HCEC 1CT (cell line): ENCODE data around the gene PSME2.
A peak's percentile ranks its signal among the peaks of the same experiment; 100 is the strongest.

Experiments used
- DNase-seq: peaks from one replicate; pipeline ENCODE4 v3.0.0-alpha.2; 2017

The PSME2 gene

DNA sequence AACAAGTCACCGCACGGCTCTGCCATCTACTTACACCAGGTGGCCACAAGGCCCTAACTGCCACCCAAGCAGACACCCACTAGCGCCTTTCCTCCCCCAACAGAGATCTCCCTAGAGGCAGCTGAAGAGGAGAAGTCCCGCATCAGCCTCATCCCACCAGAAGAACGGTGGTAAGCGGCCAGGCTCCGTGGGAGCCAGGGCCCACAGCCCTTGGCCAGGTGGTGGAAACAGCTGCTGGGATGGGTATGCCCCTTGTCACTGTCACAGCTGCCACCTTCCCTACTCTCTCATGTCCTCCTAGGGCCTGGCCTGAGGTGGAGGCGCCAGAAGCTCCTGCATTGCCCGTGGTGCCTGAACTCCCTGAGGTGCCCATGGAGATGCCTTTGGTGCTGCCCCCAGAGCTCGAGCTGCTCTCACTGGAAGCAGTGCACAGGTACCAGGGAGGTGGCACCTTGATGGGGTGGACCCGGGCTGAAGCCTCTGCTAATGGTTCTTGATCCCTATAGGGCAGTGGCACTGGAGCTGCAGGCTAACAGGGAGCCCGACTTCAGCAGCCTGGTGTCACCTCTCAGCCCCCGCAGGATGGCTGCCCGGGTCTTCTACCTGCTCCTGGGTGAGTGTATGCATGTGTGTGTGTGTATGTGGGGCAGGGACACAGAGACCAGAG lies 33.0 kb upstream of the PSME2 start:
- no peak for DNase-seq

- DNase-seq = no peak
These were observed 32.2 kb upstream of the PSME2 start for GRCh38 chr14:24178399-24179178.

- no peak for DNase-seq
These were observed 31.5 kb upstream of the PSME2 start for GRCh38 chr14:24177891-24178290.

DNA sequence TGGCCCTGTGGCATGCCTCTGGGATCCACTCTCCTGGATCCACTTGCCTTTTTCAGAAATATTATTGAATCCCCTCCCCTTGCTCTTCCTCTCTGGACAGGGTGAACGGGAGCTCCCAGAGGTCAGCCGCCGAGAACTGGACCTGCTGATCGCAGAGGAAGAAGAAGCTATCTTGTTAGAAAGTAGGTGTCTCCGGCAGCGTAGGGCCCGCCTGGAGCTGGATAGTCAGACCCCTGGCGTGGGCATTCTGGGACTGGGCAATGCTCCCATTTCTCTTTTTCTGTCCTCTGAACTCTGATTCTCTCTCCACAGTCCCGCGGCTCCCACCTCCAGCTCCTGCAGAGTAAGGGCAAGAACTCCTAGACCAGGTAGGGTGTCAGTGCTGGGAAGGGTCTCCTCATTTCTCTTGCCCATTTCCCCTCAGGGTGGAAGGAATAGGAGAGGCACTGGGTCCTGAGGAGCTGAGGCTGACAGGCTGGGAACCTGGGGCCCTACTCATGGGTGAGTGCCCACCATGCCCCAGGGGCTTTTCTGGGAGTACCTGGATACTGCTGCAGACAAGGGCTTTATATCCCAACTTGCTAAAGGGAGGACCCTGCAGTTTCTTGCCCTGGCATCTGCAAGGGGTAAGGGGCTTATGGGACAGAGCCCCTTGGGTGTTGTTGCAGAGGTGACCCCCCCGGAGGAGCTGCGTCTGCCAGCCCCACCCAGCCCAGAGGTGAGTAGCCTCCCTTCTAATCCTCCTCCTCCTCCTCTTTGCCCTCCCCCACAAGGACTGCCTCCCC lies 30.8 kb upstream of the PSME2 start:
- no peak for DNase-seq

- DNase-seq = no peak
These were observed 30.2 kb upstream of the PSME2 start for GRCh38 chr14:24176599-24176998.

- DNase-seq = no peak
These were observed 26.5 kb upstream of the PSME2 start for GRCh38 chr14:24172871-24173281.

DNA sequence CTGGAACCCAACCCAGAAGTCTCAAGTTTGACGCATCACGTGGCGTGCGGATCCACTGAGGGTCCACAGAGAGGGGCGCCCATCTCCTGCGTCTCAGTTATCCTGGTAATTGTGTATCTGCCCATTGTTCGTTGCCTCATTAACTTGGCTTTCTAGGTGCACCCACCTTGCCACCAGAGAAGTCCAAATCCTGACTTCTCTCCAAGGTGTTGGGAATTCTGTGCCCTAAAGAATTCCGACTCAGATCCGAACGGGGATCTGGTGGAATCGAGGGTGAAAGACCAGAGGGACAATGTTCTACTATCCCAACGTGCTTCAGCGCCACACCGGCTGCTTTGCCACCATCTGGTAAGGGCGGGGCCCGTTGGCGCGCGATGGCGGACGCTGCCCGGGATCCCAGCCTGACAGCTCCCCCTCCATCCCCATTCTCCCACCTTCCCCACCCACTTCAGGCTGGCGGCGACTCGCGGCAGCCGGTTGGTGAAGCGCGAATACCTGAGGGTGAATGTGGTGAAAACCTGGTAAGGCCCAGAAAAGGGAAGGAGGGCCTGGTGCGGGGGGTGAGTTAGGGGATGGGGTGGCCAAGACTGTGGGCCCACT lies 26.0 kb upstream of the PSME2 start:
- no peak for DNase-seq

DNA sequence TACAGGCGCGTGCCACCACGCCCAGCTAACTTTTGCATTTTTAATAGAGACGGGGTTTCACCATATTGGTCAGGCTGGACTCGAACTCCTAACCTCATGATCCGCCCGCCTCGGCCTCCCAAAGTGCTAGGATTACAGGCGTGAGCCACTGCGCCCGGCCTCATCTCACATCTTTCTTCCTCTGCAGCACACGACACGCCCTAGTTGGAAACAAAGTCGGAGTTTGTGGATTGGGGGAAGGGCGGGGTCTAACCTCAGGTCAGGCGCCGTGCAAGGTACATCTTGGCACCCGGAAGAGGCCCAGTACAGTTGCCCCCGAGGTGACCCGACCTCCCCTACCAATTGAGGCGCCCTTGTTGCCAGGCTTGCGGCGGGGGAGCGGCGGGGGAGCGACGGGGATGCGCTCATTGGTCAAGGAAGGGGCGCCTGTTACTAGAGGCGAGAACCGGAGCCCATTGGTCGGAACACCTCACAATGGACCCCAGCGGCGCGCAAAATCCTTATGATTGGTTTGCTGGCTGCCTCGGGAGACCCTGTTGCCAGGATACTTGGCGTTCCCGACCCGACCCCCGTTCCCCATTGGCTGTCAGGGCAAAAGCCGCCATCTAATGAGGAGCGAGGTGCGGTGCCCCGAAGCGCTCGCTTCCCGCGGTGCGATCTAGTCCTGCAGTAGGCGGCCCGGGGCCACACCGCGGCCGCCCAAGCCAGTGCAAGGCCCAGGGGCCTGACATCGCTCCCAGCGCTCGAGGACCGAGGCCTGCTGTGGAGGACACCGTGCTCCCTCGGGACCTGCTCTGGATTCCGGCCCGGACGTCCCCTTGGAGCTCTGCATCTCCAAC lies 25.2 kb upstream of the PSME2 start, which contains the start of gene REC8:
Gene REC8, plus strand, starts transcription at position 659 of the 839 bp plus-strand sequence. CDS start 473 bp downstream, outside the sequence.
- DNase-seq = no peak

- DNase-seq = no peak
These were observed 21.2 kb upstream of the PSME2 start for GRCh38 chr14:24167469-24168114.

DNA sequence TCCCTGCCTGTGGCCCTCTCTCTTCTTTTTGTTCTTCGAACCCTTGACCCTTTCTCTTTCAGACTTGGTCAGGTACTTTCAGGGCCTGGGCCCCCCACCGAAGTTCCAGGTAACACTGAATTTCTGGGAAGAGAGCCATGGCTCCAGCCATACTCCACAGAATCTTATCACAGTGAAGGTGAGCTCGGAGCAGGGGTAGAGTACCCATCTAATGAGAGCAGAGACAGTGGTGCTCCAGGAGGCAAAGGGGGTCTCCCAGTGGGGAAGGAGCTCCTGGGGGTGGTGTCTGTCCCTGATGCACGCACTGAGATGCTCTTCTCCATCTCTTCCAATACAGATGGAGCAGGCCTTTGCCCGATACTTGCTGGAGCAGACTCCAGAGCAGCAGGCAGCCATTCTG lies 19.4 kb upstream of the PSME2 start:
- no peak for DNase-seq

- no peak for DNase-seq
These were observed 18.1 kb upstream of the PSME2 start for GRCh38 chr14:24164518-24164991.

DNA sequence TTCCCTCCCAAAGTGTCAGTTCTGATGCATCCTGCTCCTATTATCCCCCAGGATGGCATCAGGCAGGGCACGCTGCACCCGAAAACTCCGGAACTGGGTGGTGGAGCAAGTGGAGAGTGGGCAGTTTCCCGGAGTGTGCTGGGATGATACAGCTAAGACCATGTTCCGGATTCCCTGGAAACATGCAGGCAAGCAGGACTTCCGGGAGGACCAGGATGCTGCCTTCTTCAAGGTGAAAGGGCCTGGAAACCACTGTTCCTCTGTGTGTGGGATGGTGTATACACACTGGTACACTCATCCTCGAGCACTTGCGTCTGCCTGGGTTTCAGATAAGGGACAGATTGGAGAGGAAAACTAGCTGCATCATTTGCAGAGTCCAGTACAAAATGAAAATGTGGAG lies 15.7 kb upstream of the PSME2 start:
- DNase-seq = no peak

- peak; percentile 86 for DNase-seq
These were observed 14.7 kb upstream of the PSME2 start, which contains the start of gene IRF9 for GRCh38 chr14:24160850-24161804. IRF9 (plus strand) TSS chr14:24161265; CDS start chr14:24162145, 880 bp downstream.

DNA sequence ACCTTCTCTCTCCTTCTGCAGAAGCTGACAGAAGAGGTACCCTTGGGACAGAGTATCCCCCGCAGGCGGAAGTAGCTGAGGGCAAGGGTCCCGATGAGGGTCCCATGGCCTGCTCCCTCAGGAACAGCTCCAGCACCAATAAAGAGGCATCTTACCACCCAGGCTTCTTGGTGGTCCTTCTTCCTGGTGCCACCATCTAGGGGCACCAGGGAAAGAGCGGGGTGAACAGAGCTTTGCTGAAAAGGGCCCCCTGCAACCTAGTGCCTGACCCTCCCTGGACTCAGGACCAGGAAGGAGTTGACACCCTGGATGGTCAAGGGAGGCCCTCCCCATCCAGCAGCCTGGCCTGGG lies 14.1 kb upstream of the PSME2 start:
- DNase-seq = no peak

DNA sequence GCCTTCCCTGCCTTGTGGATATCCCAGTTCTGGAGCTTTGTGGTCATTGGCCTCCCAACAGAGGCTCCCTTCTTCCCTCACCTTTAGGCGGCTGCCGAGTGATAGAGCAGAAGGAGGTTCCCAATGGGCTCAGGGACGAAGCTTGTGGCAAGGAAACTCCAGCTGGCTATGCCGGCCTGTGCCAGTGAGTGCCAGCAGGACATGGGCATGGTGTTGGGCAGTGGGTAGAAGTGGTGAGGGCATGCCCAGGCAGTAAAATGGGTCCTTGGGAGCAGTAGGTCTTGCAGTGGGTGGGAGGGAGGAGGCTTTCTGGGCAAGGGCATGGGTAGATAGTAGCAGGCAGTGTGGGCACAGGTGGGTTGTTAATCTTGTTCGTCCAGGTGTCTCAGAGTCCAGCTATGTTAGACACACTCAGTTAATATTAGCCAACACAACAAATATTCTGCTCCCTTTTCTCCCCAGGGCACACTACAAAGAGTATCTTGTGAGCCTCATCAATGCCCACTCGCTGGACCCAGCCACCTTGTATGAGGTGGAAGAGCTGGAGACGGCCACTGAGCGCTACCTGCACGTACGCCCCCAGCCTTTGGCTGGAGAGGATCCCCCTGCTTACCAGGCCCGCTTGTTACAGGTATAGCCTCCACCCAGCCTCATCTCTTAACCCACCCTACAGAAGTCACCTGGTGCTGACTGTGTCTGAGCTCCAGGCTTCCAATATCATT lies 13.5 kb upstream of the PSME2 start:
- DNase-seq = no peak

DNA sequence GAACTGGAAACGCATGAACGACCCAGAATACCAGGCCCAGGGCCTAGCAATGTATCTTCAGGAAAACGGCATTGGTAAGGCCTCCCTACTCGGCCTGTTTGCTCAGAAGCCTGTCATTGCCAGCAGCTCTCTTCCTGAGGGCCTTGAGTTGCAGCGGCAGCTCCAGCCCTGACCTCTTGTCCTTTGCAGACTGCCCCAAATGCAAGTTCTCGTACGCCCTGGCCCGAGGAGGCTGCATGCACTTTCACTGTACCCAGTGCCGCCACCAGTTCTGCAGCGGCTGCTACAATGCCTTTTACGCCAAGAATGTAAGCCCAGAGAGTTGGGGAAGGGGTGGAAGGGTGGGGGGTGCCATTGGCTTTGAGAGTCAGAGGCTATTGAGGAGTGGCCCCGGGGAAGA lies 10.9 kb upstream of the PSME2 start:
- DNase-seq = no peak

DNA sequence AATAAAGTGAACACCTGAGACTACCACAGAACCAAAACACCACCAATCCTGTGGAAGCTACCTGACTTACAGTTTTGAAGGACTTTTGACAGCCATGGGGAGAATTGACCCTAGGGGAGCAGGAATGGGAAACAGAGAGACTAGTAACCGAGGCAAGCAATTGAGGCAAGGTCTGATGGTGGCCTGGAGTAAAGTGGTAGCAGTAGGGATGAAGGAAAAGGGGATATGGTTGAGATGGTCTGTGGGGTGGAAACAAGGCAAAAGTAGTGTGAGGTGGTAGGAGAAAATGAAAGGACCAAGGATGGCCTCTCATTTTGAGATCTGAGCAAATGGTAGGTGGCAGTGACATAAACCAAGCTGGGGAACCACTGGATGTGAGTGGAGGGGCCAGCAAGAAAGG lies 10.4 kb upstream of the PSME2 start:
- no peak for DNase-seq

GRCh38 chr14:24155100-24155499 lies 8.7 kb upstream of the PSME2 start:
- no peak for DNase-seq

DNA sequence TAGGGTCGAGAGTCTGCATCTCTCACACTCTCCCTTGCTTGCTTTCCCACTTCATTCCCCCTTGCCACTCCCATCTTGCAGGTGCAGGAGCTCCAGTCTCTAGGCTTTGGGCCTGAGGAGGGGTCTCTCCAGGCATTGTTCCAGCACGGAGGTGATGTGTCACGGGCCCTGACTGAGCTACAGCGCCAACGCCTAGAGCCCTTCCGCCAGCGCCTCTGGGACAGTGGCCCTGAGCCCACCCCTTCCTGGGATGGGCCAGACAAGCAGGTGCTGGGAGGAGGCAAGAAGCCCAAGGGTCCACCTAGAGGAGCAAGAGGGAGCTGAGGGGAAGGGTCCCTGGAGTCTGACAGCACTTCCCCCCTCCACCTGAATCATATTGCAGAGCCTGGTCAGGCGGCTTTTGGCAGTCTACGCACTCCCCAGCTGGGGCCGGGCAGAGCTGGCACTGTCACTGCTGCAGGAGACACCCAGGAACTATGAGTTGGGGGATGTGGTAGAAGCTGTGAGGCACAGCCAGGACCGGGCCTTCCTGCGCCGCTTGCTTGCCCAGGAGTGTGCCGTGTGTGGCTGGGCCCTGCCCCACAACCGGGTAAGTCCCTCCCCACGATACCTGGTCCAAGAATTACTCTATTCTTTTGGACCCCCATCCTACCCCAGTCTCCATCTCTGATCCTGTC lies 5.1 kb upstream of the PSME2 start:
- DNase-seq = no peak
